ENCODE data around the gene RBMS3.
"Not testable (repeated sequence)": the region's sequence is repeated elsewhere in the genome, so short reads cannot be mapped to it uniquely, and the experiment has no call there.

RBMS3 gene

DNA sequence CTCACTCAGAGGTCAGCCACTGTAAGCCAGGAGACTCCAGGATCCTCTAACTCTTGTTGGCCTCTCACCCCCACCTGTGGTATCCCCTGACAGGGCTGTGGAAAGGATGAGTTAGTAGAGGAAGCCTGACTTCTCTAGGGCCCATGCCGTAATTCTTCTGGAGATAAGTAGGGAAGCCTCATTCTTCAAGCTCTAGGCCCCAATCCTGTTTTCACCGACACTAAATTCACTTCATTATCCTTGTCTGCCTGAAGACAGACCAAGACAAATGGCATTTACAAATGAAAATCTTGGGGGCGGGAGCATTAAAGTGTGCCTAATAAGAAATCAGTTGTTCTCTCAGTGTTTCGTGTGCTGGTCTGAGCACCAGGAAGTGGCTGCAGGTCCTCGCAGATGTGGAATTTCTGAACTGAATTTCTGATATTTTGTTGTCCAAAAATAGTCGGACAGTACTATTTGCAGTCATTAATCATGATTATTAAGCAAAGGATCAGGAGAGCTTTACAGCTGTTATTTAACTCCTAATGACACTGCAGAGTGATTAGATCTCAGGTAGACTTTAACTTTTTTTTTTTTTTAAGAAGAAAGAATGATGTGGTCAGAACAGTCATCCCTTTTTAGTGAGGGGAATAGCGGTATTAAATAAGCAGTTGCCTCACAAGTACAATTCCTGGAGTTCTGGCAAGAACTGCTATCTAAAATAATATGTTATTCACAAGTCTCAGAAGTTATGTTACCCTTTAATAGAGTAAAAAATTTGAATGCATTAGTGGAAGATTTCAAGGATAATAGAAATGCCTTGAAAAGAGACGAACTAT, 58.4 kb downstream of the RBMS3 start:
- no peak for DNase-seq (ENCODE audit: low spot score)

DNA sequence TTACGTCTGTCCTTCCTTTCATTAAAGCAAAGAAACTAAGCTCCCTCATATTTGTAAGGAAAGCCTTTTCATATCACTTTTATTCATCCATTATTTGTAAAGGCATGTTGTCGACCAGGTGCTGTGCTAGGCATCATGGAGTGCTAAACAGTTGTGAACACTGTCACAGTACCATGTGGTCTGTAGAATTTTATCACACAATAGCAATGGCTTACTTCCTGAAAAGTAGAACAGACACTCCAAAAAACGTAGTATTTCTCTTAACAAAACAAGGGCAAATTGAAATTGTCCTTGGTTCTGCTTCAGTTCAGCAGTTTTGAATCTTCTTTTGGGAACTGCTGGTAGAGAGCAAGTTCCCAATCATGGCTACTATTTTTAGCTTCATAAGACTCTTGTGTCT, 63.3 kb downstream of the RBMS3 start:
- DNase-seq (ENCODE audit: low spot score) = no peak

GRCh38 chr3:29344935-29345334, 64.1 kb downstream of the RBMS3 start:
- DNase-seq (ENCODE audit: low spot score) = no peak

- DNase-seq (ENCODE audit: low spot score) = no peak
These were observed 64.8 kb downstream of the RBMS3 start for GRCh38 chr3:29345516-29346300.

DNA sequence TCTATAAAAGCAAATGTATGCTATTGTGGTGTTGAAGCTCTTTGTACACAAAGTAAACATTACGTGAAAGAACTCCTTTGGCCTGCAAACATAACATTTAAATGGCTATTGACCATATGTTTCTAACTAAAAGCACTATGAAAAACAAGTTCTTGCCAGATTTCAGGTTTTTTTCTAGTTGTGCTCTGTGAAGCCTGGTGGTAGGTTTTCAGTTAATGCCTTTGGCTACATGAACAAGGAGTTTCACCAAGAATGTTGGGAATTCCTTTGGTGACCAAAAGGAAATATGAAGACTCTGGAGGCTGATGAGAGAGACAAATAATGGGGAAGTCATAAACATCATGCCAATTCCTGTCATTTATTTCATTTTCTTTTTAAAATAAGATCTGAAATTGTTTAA, 66.0 kb downstream of the RBMS3 start:
- no peak for DNase-seq (ENCODE audit: low spot score)

DNA sequence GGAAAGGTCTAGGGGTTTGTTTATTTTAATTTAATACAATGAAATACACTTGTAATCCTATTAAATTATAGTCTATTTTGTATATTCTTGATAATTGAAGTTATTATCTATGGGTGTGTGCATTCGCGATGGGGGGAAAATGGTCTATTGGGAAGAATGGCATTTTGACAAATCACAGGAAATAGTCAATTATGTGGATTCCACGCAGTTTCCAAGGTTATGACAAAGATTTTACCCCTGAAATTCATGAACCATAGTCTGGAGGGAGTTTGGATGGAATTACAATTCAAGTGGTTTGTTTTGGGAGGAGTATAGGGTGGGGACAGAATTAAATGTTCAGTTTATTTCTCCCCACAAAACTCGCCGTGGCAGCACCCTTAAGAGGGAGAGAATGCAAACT, 66.5 kb downstream of the RBMS3 start:
- DNase-seq (ENCODE audit: low spot score) = no peak

GRCh38 chr3:29348316-29348715, 67.4 kb downstream of the RBMS3 start:
- no peak for DNase-seq (ENCODE audit: low spot score)

DNA sequence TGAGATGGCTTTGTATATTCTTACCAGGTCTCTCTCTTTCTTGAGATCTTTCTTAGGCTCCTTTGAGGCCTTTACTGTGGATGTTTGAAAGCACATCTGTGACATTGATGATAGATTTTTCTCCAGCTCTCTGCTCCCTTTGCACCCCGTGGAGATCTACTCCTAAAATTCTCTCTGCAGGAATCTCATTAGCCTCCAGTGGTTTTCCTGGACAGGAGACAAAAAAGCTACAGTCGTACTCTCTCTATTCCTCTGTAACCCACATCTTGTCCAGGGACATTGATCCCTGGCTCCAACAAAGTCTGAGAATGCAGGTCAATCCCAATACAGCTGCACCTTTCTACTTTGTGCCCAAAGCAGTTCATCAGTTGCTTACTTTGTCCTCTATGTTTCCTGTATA, 68.2 kb downstream of the RBMS3 start:
- DNase-seq (ENCODE audit: low spot score) = no peak

GRCh38 chr3:29353807-29354206, 72.9 kb downstream of the RBMS3 start:
- DNase-seq (ENCODE audit: low spot score) = no peak

GRCh38 chr3:29354894-29355293, 74.0 kb downstream of the RBMS3 start:
- DNase-seq (ENCODE audit: low spot score) = no peak

- DNase-seq (ENCODE audit: low spot score) = no peak
These were observed 75.2 kb downstream of the RBMS3 start for GRCh38 chr3:29356062-29356461.

- DNase-seq (ENCODE audit: low spot score) = not testable (repeated sequence)
These were observed 79.4 kb downstream of the RBMS3 start for GRCh38 chr3:29360289-29360688.

- no peak for DNase-seq (ENCODE audit: low spot score)
These were observed 82.2 kb downstream of the RBMS3 start for GRCh38 chr3:29363110-29363509.

DNA sequence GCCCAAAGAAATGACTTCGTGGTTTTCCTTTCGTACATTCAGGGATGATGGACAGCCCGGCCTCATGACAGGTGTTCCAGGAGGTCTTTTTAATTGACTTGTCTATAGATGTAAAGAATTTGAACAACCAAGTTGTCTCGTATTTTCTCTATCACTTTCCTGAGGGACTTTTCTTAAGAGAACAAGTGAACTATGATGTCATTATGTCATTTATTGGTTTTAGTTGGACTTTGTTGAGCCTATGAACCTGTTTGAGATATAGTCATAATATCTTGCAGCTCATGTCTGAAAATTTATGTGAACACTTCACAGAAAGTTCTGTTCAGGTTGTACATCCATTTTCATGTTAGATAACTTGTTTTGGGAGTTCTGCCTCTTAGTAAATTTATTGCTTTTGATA, 89.2 kb downstream of the RBMS3 start:
- DNase-seq (ENCODE audit: low spot score) = no peak

- DNase-seq (ENCODE audit: low spot score) = no peak
These were observed 89.9 kb downstream of the RBMS3 start for GRCh38 chr3:29370476-29371420.

DNA sequence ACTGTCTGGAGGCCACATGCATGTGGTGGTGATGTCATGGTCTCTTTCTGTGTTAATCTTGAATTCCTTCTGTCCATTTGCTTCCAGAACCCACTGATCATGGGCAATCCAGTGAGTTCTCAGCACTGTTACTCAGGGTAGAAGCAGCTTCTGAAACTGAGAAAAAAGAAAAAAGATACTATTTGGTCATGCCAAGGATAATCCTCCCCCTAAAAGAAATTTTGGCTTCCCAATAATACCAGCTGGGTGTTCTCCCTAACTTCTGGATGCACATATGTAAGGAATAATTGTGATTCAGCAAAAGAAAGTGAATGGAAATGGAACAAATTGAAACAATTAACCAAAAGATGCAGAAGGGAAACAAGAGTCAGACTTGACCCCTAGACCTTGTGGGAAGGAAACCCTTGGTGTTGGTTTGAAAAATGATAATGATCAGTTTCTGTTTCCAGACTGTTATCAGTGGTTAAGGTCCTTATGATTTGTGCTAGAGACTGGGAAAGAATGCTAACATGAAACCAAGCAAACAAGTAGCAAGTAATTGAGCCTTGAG, 92.3 kb downstream of the RBMS3 start:
- no peak for DNase-seq (ENCODE audit: low spot score)

DNA sequence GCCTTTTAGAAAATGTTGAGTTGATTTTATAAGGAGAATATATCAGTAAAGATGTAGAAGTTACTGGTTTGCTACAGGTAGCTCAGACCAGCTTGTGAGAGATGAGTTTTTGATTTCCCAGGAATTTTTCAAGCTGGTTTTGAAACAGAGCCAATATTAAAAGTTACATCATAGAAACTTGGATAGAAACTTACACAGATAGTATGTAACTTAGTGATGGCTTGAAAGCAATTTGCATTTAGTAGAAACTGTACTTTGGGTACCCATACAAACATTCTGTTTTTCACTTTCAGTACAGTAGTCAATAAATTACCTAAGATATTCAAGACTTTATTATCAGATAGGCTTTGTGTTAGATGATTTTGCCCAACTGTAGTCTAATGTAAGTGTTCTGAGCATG, 93.4 kb downstream of the RBMS3 start:
- no peak for DNase-seq (ENCODE audit: low spot score)

DNA sequence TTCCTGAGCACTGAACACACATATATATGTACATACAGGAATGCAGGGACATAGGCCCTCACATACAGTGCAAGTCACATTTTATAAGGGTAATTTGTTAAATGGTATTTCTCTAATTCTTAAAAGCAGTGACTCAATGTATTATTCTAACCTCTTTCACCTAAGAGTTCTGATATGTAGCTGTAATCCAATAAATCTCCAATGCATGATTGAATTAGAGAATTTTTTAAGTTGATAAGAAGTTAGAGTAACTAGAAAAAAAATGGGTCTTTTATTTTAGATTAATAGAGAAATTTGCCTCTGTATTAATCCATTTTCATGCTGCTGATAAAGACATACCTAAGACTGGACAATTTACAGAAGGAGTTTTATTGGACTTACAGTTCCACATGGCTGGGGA, 98.2 kb downstream of the RBMS3 start:
- DNase-seq (ENCODE audit: low spot score) = no peak

DNA sequence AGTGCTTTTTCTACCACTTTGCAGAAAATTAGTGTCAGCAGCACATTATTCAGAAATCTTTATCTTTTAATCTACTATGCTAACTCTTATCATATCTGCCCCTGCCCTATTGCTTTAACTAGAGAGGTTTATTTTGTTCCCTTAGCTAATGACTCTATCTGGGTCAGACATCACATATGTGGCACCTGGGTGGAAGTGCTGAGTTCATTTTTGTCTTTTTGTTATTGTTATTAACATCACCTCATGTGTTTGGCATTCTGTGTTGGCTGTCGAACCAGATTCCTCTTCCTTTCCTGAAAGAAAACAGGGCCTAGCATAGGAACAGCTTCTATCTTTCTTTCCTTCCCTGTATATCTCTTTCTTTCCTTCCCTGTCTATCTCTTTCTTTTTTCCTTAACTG, 100.7 kb downstream of the RBMS3 start:
- DNase-seq (ENCODE audit: low spot score) = no peak

- DNase-seq (ENCODE audit: low spot score) = no peak
These were observed 101.5 kb downstream of the RBMS3 start for GRCh38 chr3:29382409-29382808.

DNA sequence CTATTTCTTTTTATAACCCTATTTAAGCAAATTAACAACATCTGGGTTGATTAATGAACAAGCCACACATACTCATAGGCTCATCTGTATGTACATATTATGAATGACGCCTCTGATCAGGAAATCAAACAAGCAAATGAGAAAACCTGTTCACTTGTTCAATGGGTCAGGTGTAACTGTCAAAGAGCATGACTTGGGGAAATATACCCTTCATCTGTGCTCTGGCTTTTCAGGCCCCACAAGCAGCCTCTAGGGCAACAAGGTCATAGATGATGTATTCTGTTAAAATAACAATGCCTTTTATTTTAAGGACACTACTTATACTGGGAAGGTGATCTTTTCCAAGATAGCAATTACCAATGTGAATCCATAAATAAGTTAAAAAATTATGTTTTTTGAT, 102.0 kb downstream of the RBMS3 start:
- no peak for DNase-seq (ENCODE audit: low spot score)

GRCh38 chr3:29384640-29385039, 103.8 kb downstream of the RBMS3 start:
- DNase-seq (ENCODE audit: low spot score) = no peak

Measured in putamen (tissue), 1 donor.